Astrocyte of the spinal cord (primary cell): ENCODE measurements around the gene WDR72.

Experiments used
- DNase-seq: peaks from one replicate; pipeline ENCODE4 v3.0.0; 2011; ENCODE audit warnings: low read depth, low spot score
- H3K4me3 ChIP-seq: 2 replicates; pipeline ENCODE4 v1.5.1; 2011; ENCODE audit warnings: low read depth, mild to moderate bottlenecking, low read length, moderate library complexity
- in situ Hi-C: cut with HindIII; loops from 2 replicates; pipeline ENCODE4 v1.10.0; 2017; ENCODE audit warnings: low sequenced_read_pairs
- TF ChIP-seq, protein P1 (sequence below): IDR thresholded peaks from 2 replicates; pipeline ENCODE4 v1.5.1; 2012; ENCODE audit warnings: low read depth, mild to moderate bottlenecking, low read length, inconsistent platforms

Gene WDR72

DNA sequence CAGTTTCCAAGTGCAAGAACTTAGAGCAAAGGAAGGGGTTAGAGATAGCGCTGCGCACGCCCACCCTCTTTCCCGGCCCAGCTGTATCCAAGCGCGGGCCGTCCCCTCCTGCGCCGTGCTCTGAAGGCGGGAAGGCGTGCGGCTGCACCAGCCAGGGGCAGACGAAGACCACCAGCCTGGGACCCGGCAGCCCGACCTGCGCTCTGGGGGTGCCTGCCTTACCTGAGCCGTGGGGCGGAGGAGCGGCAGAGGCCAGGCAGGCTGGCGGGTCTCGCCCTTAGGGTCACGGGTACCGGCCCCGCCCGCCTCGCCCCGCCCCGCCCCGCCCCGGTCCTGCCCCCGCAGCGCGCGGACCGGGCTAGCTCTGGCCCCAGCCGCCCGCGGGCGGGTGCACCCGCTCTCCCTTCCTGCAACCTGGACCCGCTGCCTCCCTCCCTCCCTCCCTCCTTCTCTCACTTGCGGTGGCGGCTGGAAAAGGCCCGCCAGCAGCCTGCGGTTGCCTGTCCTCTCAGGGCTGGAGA is at the start of gene WDR72:
Gene WDR72 (minus strand): TSS at position 253 of the 521 bp plus-strand sequence. CDS start 26,514 bp downstream, outside the sequence.
- H3K4me3 ChIP-seq = no peak within 1 kb of the TSS
- in situ Hi-C loops = no loop called here
- TF ChIP-seq, protein P1, sequence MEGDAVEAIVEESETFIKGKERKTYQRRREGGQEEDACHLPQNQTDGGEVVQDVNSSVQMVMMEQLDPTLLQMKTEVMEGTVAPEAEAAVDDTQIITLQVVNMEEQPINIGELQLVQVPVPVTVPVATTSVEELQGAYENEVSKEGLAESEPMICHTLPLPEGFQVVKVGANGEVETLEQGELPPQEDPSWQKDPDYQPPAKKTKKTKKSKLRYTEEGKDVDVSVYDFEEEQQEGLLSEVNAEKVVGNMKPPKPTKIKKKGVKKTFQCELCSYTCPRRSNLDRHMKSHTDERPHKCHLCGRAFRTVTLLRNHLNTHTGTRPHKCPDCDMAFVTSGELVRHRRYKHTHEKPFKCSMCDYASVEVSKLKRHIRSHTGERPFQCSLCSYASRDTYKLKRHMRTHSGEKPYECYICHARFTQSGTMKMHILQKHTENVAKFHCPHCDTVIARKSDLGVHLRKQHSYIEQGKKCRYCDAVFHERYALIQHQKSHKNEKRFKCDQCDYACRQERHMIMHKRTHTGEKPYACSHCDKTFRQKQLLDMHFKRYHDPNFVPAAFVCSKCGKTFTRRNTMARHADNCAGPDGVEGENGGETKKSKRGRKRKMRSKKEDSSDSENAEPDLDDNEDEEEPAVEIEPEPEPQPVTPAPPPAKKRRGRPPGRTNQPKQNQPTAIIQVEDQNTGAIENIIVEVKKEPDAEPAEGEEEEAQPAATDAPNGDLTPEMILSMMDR = no peak
- DNase-seq = no peak

DNA sequence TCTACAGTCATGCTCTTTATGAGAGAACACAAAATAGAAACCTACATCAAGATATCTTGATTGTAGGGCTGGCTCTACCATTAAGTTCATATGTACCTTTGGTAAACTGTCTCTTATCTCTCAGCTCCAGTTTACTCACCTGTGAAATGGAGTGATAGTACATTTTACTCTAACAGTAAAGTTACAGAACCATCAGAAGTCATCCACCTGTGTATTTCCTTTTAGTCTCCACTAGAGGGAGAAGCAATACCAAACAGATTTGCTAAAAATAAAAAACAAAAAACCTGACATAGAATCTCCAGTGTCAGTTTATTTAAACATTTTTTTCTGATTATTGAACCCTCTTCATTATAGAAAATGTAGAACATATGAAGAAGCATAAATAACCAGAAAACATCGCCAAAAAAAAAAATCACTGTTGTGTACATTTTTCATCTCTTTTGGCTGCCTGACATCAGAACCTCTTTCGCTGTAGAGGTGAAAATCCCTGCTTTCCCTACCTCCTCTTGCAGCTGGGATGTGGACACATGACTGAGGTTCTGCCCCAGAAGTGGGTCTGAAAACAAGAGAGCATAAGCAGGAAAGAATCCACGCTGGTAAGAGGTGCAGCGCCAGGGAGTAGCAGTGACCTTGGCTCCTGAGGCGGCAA is 48.7 kb upstream of the WDR72 start:
- in situ Hi-C loops = no loop called here
- TF ChIP-seq, protein P1 = peak; percentile 62
- no peak overlapping the region for H3K4me3 ChIP-seq
- DNase-seq = peak; percentile 1

DNA sequence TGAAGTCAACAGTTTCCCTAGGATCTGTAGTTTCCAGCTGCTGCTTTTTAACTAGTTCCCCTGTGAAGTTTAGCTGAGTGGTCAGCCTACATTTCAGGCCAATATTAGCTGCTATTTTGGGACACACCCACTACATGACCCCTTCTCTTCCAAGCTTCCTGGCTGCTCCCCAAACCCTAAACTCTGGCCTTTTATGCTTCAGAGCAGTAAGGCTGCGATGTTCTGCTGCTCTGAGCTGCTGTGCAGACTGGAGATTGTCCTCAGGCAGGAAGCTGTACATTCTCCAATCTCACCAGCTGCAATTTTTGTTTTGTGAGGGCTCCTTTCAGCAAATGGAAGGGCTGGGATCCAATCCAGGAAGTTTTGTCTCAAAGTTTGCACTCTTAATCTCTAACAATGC is 48.0 kb upstream of the WDR72 start:
- in situ Hi-C loops = no loop called here

DNA sequence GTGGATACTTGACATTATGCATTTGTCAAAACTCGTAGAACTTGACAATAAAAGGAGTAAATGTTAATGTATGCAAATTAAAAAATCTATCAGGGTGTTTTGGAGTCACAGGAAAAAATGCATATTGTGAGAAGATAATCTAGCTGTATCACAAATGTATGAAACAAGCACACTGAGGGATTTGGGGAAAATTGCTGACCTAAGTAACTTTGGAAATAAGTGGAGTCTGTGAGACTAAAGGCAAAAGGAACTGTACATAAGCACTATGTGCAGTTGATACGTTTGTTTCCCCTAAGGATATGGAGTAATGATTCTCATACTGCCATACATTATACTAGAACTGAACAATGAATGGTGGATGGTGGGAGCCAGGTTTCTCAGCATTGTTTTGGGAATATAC is 43.2 kb upstream of the WDR72 start:
- TF ChIP-seq, protein P1 = no peak
- DNase-seq = no peak
- in situ Hi-C loops = no loop called here
- H3K4me3 ChIP-seq = no peak overlapping the region

More for the DNA sequence above, 48.0 kb upstream of the WDR72 start:
- TF ChIP-seq, protein P1 = no peak
- no peak for DNase-seq
- H3K4me3 ChIP-seq = no peak overlapping the region

DNA sequence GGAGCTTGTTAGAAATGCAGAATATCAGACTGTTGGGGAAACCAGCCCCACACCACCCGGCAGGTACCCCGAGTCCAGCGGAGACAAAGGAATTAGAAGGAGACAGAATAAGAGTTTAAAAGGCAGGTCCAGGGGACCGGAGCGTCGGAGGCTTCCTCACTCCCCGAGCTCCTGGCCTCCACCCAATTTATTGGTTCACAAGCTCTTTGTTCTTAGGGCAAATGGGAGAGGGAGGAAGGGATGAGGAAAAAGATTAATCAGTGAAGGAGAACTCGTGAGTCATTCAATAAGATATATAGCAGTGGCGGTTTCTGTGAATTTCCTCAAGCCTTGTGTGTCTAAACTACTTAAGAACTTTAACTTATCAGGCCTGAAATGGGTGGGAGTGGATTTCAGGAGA is 32.1 kb upstream of the WDR72 start:
- in situ Hi-C loops = no loop called here
- H3K4me3 ChIP-seq = no peak overlapping the region
- DNase-seq = no peak
- TF ChIP-seq, protein P1 = no peak

DNA sequence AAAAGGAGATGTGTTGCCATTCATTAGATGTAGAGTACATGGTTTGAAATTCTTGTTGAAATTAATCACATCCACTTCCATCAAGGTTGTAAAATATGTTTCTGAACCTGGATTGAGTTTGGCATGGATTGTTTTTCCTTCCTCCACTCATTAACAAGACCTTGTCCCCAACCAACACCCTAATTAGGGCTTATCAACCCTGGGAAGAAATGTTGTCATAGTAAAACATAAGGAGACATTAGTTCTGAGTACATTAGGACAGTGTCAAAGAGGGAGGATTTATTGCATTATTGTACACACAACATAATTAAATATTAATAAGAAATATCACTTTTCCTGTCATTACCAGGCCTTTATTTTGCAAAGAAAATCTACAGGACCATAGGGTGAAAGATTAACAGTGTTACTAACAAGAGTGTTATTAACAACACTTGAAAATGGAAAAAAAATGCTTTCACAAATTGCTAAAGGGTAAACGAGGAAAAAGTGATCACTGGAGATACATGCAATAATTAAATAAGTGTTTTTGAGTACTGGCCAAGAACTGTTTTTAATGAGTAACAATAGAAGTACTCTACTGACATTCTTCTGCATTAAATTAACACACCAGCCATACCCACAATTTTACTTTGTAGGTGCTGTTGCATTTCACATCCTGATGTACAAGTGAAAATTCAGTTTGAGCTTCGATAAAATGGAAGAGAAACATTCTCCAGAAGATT is 30.4 kb upstream of the WDR72 start:
- no peak for DNase-seq
- H3K4me3 ChIP-seq = no peak overlapping the region
- TF ChIP-seq, protein P1 = no peak
- in situ Hi-C loops = no loop called here
